GM06990 (cell line): ENCODE results near the gene VPS18.

Experiments used
- DNase-seq: peaks from one replicate; pipeline ENCODE4 v3.0.0-alpha.2; 2011; ENCODE audit not compliant: insufficient read length; ENCODE audit errors: extremely low read depth
- H3K27me3 ChIP-seq: replicated peaks from 2 replicates; pipeline ENCODE4 v1.6.0; 2011; ENCODE audit warnings: low read length; ENCODE audit not compliant: control insufficient read depth, insufficient read depth
- H3K36me3 ChIP-seq: 2 replicates; pipeline ENCODE4 v1.5.1; 2011; ENCODE audit warnings: low read length; ENCODE audit not compliant: control insufficient read depth, insufficient read depth
- H3K4me3 ChIP-seq: replicated peaks from 2 replicates; pipeline ENCODE4 v1.5.1; 2011; ENCODE audit warnings: low read depth, mild to moderate bottlenecking, control low read depth, low read length
- TF ChIP-seq, protein P1 (sequence below): IDR thresholded peaks from 2 replicates; pipeline ENCODE4 v1.5.1; 2011; ENCODE audit warnings: low read length, control low read depth, mild to moderate bottlenecking, inconsistent platforms; ENCODE audit not compliant: insufficient read depth, poor library complexity, severe bottlenecking

VPS18 gene

DNA sequence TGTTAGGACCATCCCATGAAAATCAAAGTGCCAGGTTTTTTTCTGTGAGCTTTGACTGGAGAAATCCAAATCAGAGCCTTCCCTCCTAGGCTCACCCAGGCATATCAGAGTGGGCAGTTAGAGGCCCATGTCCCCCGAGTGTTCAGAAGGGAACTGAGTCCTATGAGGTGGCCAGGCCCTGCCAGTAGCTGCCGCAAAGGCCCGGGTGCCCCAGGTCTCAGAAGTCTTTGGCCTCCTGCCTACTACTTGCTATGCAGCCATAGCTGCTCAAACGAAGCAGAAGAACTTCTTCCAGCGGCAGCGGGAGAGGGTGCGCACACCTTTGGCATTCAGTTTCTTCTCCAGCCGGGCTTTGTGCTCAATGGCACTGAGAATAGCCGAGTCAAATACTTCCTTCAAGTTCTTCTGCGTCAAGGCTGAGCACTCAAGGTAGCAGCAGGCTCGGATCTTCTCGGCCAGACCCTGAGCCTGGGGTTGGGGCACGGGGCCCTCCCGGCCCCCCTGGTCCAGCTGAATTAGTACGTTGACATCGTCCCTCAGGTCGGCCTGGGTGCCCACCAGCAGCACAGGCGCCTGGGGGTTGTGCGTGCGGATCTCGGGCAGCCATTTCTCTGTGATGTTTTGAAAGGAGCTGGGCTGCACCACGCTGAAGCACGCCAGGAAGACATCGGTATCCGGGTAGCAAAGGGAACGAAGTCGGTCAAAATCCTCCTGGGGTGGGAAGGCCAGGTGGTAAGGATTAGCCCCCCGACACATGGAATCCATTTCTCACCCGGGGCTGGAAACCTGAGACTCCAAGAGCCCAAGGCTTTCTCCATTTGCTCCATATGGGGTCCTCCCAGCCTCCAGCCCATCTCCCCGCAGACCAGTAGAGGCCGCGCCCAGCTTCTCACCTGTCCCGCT, 21.2 kb upstream of the VPS18 start:
- DNase-seq: peak; percentile 34
- peak overlapping the region; percentile 78 for H3K4me3 ChIP-seq

DNA sequence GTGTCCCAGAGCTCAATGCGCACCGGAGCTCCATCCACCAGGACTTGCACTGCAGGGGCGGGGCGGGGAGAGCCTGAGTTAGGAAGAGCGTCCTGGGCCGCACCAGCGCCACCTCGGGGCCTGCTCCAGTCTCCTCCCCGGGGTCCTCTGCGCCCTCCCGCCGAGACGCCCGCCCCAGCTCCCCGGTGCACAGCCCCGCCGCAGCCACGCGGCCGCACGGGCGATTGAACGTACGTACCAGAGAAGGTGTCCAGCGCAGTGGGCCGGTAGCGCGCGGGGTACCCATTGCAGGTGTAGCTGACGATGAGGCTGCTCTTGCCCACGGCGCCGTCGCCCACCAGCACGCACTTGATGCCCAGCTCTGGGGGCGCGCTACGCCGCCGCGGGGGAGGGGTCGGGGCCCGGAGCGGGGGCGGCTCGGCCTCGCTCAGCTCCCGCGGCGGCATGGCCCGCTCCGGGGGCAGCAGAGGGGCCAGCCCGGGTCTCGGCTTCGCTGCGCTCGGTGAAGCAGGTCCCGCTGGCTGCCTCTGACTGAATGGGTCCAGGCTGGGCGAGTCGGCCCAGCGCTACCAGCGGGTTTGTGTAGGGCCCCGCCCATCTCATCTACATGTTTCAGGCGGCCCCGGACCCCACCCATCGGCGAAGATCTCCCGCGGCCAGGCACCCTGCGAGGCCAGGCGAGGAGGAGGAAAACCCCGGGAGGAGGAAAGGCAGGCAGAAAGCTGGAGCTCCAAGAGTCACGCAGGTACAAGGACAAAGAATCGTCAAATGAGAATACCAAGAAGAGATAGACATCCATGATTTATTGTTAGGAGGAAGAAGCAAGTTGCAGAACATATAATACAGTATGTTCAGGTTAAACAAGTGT, 20.3 kb upstream of the VPS18 start, which contains the start of gene RHOV:
Gene RHOV (minus strand): TSS at position 541 of the 868 bp plus-strand sequence. CDS start 95 bp downstream, at position 446.
- peak within 1 kb of the TSS; percentile 78 for H3K4me3 ChIP-seq

More for the DNA sequence above, 21.2 kb upstream of the VPS18 start:
- TF ChIP-seq, protein P1, sequence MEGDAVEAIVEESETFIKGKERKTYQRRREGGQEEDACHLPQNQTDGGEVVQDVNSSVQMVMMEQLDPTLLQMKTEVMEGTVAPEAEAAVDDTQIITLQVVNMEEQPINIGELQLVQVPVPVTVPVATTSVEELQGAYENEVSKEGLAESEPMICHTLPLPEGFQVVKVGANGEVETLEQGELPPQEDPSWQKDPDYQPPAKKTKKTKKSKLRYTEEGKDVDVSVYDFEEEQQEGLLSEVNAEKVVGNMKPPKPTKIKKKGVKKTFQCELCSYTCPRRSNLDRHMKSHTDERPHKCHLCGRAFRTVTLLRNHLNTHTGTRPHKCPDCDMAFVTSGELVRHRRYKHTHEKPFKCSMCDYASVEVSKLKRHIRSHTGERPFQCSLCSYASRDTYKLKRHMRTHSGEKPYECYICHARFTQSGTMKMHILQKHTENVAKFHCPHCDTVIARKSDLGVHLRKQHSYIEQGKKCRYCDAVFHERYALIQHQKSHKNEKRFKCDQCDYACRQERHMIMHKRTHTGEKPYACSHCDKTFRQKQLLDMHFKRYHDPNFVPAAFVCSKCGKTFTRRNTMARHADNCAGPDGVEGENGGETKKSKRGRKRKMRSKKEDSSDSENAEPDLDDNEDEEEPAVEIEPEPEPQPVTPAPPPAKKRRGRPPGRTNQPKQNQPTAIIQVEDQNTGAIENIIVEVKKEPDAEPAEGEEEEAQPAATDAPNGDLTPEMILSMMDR: no peak
- no peaks in the 10 kb centered on the region; the same call in 1 of the 2 replicates for H3K36me3 ChIP-seq
- no peaks in the 10 kb centered on the region for H3K27me3 ChIP-seq

DNA sequence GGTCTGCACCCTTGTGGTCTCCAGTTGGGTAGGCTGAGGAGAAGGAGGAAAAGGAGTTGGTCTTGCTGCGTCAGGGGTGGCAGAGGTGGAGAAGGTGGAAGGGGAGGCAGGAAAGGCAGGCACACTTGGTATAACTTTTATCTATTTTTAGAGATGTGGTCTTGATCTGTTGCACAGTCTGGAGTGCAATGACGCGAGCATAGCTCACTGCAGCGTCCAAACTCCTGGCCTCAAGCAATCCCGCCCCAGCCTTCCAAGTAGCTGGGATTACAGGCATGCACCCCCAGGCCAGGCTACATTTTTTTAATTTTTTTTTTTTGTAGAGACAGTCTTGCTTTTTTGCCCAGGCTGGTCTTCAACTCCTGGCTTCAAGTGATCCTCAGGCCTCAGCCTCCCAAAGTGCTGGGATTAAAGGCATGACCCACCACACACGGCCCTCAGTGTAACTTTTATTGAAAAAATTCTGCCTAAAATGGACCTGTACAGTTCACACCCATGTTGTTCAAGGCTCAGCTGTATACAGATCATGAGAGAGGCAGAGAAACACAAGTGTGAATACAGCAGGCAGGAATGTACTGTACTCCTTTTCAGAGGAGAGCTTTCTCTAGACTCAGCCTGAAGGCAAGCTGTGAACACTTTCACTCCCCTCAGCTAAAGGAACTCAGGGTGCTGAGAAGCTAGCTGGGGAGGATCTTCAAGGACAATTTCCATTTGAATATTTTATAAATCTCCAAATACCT, 18.1 kb upstream of the VPS18 start:
- H3K36me3 ChIP-seq: no peaks in the 10 kb centered on the region; the same call in 1 of the 2 replicates
- DNase-seq: no peak
- TF ChIP-seq, protein P1: no peak
- no peaks in the 10 kb centered on the region for H3K27me3 ChIP-seq
- no peak overlapping the region for H3K4me3 ChIP-seq

More for the DNA sequence above, 20.3 kb upstream of the VPS18 start, which contains the start of gene RHOV:
- TF ChIP-seq, protein P1: peak; percentile 52
- DNase-seq: peak; percentile 78
- Histone ChIP-seq H3K27me3 (no peaks in the 10 kb centered on the region), H3K36me3 (no peaks in the 10 kb centered on the region; the same call in 1 of the 2 replicates)

DNA sequence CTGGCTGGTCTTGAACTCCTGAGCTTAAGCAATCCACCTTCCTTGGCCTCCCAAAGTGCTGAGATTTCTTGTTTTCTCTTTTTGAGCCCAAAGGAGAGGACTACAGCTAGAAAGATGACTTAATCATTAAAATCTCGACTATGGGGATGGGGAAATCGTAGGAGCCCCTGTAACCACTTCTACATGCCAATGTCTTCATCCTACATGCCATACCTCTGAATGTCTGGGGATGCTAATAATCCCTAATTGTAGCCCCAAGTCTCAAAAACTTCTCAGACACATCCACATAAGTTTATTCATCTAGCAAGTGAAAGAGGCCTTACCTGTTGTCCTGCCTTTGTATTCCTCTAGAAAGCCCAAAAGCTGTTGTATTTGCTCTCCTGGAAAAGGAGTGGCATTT, 16.6 kb upstream of the VPS18 start:
- DNase-seq: no peak
- TF ChIP-seq, protein P1: no peak
- H3K27me3 ChIP-seq: no peaks in the 10 kb centered on the region
- H3K4me3 ChIP-seq: no peak overlapping the region
- H3K36me3 ChIP-seq: no peaks in the 10 kb centered on the region

DNA sequence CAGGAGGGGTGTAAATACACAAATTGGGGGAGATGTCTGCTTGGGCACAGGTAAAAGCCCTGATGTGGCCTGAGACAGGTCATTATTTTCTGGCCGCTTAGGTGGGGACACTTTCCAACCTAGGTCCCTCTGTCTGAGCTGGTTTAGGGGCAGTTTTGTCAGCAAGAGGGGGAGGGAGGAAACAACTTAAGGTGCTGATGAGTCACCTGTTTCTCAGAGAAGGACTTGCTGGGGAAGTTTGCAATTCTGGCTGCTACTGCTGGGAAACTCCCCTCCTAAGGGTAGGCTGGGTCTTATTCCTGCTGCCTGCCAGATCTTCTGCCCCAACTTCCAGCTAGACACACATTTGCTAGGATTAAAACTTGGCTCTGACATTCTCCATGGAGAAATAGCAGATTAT, 15.5 kb upstream of the VPS18 start:
- Histone ChIP-seq H3K36me3 (no peaks in the 10 kb centered on the region), H3K27me3 (no peaks in the 10 kb centered on the region), H3K4me3 (no peak overlapping the region)
- no peak for DNase-seq
- TF ChIP-seq, protein P1: no peak
